NCI-H446 (cell line): ENCODE data around the gene DMBX1.

Experiments used
- DNase-seq, 2 experiments: peaks; one replicate each; lab custom pipeline; 2025; lab: John Stamatoyannopoulos, UW

DMBX1 gene

GRCh38 chr1:46459315-46459714, 30.3 kb upstream of the DMBX1 start:
- DNase-seq = no peak

- no peak for DNase-seq
Measured at GRCh38 chr1:46461017-46461808, 28.4 kb upstream of the DMBX1 start.

- no peak for DNase-seq
Measured at GRCh38 chr1:46461809-46462448, 27.7 kb upstream of the DMBX1 start.

- no peak for DNase-seq
Measured at GRCh38 chr1:46464013-46464548, 25.6 kb upstream of the DMBX1 start.

GRCh38 chr1:46464915-46465314, 24.7 kb upstream of the DMBX1 start:
- DNase-seq = no peak

GRCh38 chr1:46465981-46466476, 23.6 kb upstream of the DMBX1 start:
- DNase-seq = no peak

- DNase-seq = no peak
Measured at GRCh38 chr1:46466477-46467182, 23.0 kb upstream of the DMBX1 start.

- no peak for DNase-seq
Measured at GRCh38 chr1:46467183-46467504, 22.5 kb upstream of the DMBX1 start.

GRCh38 chr1:46469881-46470280, 19.8 kb upstream of the DMBX1 start:
- DNase-seq = no peak

GRCh38 chr1:46471848-46472492, 17.7 kb upstream of the DMBX1 start:
- no peak for DNase-seq

- DNase-seq = no peak
Measured at GRCh38 chr1:46472498-46473181, 17.0 kb upstream of the DMBX1 start.

- DNase-seq = no peak
Measured at GRCh38 chr1:46473991-46474390, 15.6 kb upstream of the DMBX1 start.

GRCh38 chr1:46474570-46474969, 15.1 kb upstream of the DMBX1 start:
- DNase-seq = no peak

GRCh38 chr1:46476673-46477072, 13.0 kb upstream of the DMBX1 start:
- DNase-seq = no peak

- DNase-seq = peak; percentile 22 to 73
Measured at GRCh38 chr1:46477153-46477929, 12.3 kb upstream of the DMBX1 start.

GRCh38 chr1:46478721-46479485, 10.7 kb upstream of the DMBX1 start:
- DNase-seq = no peak

GRCh38 chr1:46479744-46480350, 9.8 kb upstream of the DMBX1 start:
- no peak for DNase-seq

GRCh38 chr1:46480959-46481646, 8.5 kb upstream of the DMBX1 start:
- DNase-seq = no peak

- no peak for DNase-seq
Measured at GRCh38 chr1:46481961-46482360, 7.7 kb upstream of the DMBX1 start.
